NT2/D1 (cell line): ENCODE data around the gene PDE7B.

Experiments
- YY1 ChIP-seq: IDR thresholded peaks from 2 replicates; pipeline ENCODE4 v1.6.1; 2011; ENCODE audit not compliant: insufficient read length, insufficient read depth
- ZNF274 ChIP-seq: IDR thresholded peaks from 2 replicates; pipeline ENCODE4 v1.6.1; 2011; ENCODE audit warnings: mild to moderate bottlenecking, low read depth, low read length

DNA sequence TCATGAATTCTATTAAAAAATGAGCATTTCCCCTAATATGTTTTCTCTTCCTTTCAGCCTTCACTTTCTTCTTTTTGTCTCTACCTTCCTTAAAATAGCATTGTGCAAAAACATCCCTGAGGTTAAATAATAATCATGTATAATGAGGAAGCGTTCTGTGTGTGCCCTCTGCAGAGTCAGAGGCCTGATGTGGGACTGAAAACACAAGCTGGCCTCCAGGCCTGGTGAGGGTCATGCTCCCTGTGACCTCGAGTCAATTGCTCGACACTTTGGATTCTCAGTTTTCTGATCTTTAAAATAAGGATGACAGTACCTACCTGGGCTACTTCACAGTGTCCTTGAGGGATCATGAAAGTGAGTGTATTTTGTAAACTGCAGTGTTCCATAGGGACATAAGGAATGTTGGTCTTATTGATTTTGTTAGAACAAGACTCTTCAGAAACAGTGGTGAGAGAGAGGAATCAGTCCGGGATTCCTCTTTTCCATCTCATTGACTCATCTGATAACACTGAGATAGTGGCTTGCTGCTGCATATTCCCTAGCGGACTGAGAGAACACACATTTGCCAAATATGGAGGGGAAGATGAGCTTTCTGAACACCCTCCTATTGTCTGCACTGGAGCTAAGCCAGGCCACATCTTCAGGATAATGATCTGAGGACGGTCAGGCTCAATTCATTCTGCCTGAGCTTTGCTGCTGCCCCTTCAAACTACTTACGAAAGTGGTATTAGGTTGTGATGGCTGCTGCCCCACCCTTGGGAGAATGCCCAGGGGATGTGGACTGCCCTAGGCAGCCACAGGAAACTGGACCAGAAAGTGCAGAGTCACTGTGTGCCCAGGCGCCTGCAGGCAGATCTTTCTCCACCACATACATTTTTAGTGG is 39.6 kb upstream of the PDE7B start:
- no peak for TF ChIP-seq ZNF274
- TF ChIP-seq YY1: no peak
